Measurements from ENCODE around the gene ATP8A2. TPM values are rescaled to one million over a fixed set of nuclear protein-coding genes. Genes with fewer than 3 reads are reported as not detected.

The ATP8A2 gene
- total RNA-seq, 1 donor from 2014 or later, result 1.9 TPM

DNA sequence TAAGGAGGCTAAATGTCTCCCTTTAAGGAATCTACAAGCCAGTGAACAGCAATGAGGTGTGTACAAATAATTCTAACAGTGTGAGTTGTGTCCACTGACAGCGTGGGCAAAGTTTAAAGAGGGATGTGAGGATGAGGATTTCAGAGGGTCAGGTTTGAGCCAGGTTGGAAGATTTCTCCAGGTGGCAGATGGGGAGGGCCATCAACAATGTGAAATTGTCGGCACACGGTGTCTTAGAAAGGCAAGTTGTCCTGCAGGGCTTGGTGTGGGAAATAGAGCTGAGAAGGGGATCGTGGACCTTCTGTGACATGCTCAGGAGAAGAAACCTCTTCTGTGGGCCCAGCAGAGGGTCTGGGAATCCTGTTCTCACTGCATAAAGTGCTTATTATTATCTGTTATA, 52.1 kb downstream of the ATP8A2 start:
- no peaks in the 10 kb centered on the region for H3K4me1 Mint-ChIP-seq (ENCODE audit: low read depth)
- TF ChIP-seq, protein P1, sequence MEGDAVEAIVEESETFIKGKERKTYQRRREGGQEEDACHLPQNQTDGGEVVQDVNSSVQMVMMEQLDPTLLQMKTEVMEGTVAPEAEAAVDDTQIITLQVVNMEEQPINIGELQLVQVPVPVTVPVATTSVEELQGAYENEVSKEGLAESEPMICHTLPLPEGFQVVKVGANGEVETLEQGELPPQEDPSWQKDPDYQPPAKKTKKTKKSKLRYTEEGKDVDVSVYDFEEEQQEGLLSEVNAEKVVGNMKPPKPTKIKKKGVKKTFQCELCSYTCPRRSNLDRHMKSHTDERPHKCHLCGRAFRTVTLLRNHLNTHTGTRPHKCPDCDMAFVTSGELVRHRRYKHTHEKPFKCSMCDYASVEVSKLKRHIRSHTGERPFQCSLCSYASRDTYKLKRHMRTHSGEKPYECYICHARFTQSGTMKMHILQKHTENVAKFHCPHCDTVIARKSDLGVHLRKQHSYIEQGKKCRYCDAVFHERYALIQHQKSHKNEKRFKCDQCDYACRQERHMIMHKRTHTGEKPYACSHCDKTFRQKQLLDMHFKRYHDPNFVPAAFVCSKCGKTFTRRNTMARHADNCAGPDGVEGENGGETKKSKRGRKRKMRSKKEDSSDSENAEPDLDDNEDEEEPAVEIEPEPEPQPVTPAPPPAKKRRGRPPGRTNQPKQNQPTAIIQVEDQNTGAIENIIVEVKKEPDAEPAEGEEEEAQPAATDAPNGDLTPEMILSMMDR (IDR thresholded peaks at IDR 0.05), result no peak
- no peak overlapping the region for H3K27ac Mint-ChIP-seq (ENCODE audit: unreplicated experiment)
- no peak for DNase-seq (ENCODE audit: low spot score)
- no peak overlapping the region for H3K4me3 Mint-ChIP-seq (ENCODE audit: unreplicated experiment)
- no peaks in the 10 kb centered on the region for H3K36me3 Mint-ChIP-seq (ENCODE audit: low read depth)
- peaks cover 4% of the 10 kb centered on the region for H3K9me3 Mint-ChIP-seq (ENCODE audit: low read depth)
- peaks cover 14% of the 10 kb centered on the region for H3K27me3 Mint-ChIP-seq (ENCODE audit: low read depth)

DNA sequence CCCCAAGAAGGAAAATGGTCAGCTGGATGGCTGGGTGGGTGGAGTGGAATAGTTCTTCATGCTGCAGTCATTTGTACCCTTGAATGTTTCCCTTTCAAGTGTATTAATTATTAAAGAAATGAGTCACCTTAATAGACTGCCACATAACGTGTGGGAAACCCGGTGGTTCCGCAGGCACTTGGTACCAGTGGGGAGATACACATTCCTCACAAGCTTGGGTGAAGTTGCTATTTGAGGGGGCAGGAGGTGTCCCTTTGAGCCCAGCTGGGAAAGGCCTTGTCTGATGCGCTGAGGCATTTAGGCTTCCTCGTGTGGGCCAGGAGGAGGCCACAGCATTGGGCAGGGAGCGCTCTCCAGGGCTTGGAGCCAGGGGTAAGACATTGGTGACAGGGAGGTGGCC, 57.7 kb downstream of the ATP8A2 start:
- Mint-ChIP-seq H3K27ac (ENCODE audit: unreplicated experiment) (no peak overlapping the region), H3K27me3 (ENCODE audit: low read depth) (peaks cover 9% of the 10 kb centered on the region)

DNA sequence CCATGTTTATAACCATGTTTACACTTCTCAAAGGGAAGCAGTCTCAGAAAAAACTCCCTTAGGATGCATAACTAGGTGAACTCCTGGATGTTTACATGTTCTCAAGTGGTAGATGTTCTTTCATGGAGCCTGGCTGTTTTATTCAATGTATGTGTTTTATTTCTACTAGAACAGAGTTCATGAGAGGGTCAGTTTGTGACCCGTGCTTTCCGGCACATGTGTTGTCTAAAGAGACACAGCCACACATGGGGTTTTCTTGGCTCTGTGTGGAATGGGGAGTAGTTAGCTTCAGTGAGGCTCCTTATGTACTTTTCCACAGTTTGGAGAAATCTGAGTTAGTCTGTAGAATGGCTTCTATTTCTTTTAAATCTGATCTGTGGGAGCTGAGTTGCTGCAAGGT, 60.9 kb downstream of the ATP8A2 start:
- Mint-ChIP-seq H3K27ac (ENCODE audit: unreplicated experiment) (no peak overlapping the region), H3K4me1 (ENCODE audit: low read depth) (peaks cover 5% of the 10 kb centered on the region), H3K9me3 (ENCODE audit: low read depth) (no peaks in the 10 kb centered on the region), H3K36me3 (ENCODE audit: low read depth) (no peaks in the 10 kb centered on the region), H3K27me3 (ENCODE audit: low read depth) (peaks cover 20% of the 10 kb centered on the region), H3K4me3 (ENCODE audit: unreplicated experiment) (no peak overlapping the region)
- no peak for DNase-seq (ENCODE audit: low spot score)
- TF ChIP-seq, protein P1 (IDR thresholded peaks at IDR 0.05), result no peak

More for the DNA sequence above, 57.7 kb downstream of the ATP8A2 start:
- Mint-ChIP-seq H3K4me3 (ENCODE audit: unreplicated experiment) (no peak overlapping the region), H3K4me1 (ENCODE audit: low read depth) (peaks cover 5% of the 10 kb centered on the region), H3K36me3 (ENCODE audit: low read depth) (no peaks in the 10 kb centered on the region), H3K9me3 (ENCODE audit: low read depth) (peaks cover 4% of the 10 kb centered on the region)
- TF ChIP-seq, protein P1 (IDR thresholded peaks at IDR 0.05), result no peak
- no peak for DNase-seq (ENCODE audit: low spot score)

DNA sequence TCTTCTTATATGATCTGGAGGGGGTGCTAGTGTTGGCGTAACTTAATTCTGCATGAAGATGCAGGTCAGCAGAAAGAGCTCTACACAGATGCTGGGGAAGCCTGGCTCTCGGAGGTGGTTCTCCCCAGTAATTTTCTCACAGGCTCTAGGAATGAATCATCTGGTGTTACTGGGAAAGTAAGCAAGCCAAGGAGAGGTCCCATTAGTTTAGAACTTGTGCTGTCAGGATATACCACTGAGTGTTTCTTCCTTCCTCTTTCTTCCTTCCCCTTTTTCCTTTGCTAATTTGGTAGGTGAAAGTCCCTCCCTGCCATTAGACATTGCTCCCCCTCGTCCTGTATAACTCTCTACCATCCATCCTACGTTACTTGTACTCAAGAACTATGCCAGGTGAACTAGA, 68.3 kb downstream of the ATP8A2 start:
- Mint-ChIP-seq H3K27me3 (ENCODE audit: low read depth) (peaks cover 59% of the 10 kb centered on the region), H3K27ac (ENCODE audit: unreplicated experiment) (no peak overlapping the region)

DNA sequence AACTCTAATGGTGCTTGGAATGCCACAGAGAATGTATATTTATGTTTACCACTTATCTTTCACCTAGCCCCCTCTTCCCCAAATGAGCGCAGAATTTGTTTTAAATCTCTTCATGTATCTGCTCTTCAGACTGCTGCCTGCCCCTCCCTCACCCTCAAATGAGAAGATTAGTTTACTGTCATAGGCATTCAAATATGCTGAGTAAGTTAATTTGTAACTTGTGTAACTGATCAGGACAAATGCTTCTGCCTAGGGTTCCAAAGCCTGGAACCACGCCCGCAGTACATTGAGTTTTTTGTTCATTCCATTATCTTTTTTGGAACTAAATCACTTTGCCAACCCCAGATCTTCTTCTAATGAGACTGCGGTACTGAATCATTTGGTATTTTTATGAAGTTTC, 74.5 kb downstream of the ATP8A2 start:
- Mint-ChIP-seq H3K36me3 (ENCODE audit: low read depth) (no peaks in the 10 kb centered on the region), H3K9me3 (ENCODE audit: low read depth) (peaks cover 6% of the 10 kb centered on the region), H3K27me3 (ENCODE audit: low read depth) (peaks cover 52% of the 10 kb centered on the region), H3K27ac (ENCODE audit: unreplicated experiment) (no peak overlapping the region), H3K4me3 (ENCODE audit: unreplicated experiment) (no peak overlapping the region), H3K4me1 (ENCODE audit: low read depth) (no peaks in the 10 kb centered on the region)
- DNase-seq (ENCODE audit: low spot score), result no peak
- TF ChIP-seq, protein P1 (IDR thresholded peaks at IDR 0.05), result no peak

More for the DNA sequence above, 68.3 kb downstream of the ATP8A2 start:
- Mint-ChIP-seq H3K36me3 (ENCODE audit: low read depth) (no peaks in the 10 kb centered on the region), H3K9me3 (ENCODE audit: low read depth) (no peaks in the 10 kb centered on the region), H3K4me1 (ENCODE audit: low read depth) (no peaks in the 10 kb centered on the region), H3K4me3 (ENCODE audit: unreplicated experiment) (no peak overlapping the region)
- TF ChIP-seq, protein P1 (IDR thresholded peaks at IDR 0.05), result no peak
- DNase-seq (ENCODE audit: low spot score), result no peak

Data from chondrocyte (in vitro differentiated cells).